CD14-positive monocyte (primary cell): ENCODE measurements around the gene GLI3. TPM values are rescaled to one million over a fixed set of nuclear protein-coding genes. Genes with fewer than 3 reads are reported as not detected.

Experiments
- DNase-seq, 3 donors: peaks; one replicate each; pipeline ENCODE4 v3.0.0-alpha.2; 2011 to 2022
- H2AFZ ChIP-seq: 2 replicates; pipeline ENCODE4 v1.6.0; 2012; ENCODE audit warnings: mild to moderate bottlenecking, low read depth, low read length, inconsistent platforms; ENCODE audit not compliant: insufficient read depth, poor library complexity, severe bottlenecking
- H3K27ac ChIP-seq, 2 donors: 1 replicate in 1 of 2; 2 replicates in 1 of 2; pipeline ENCODE4 v1.5.1; 2012 to 2013; ENCODE audit warnings: low read length in 2 of 2, control low read depth in 1 of 2, inconsistent platforms in 1 of 2, low read depth in 1 of 2, mild to moderate bottlenecking in 1 of 2
- H3K27me3 ChIP-seq, 2 donors: one replicate each; pipeline versions ENCODE4 v1.6.0 to v1.6.1; 2011 to 2013; ENCODE audit warnings: low read length in 2 of 2; ENCODE audit not compliant: control insufficient read depth in 2 of 2, insufficient read depth in 2 of 2
- H3K36me3 ChIP-seq, 2 donors: replicated peaks in 1 of 2; 1 replicate in 1 of 2; 2 replicates in 1 of 2; pipeline versions ENCODE4 v1.5.1 to v1.6.1; 2012 to 2013; ENCODE audit warnings: low read length in 2 of 2, control low read depth in 1 of 2, inconsistent platforms in 1 of 2, mild to moderate bottlenecking in 1 of 2; ENCODE audit not compliant: insufficient read depth in 2 of 2, control insufficient read depth in 1 of 2
- H3K4me1 ChIP-seq, 2 donors: 1 replicate in 1 of 2; 2 replicates in 1 of 2; pipeline versions ENCODE4 v1.5.1 to v1.6.1; 2012 to 2013; ENCODE audit warnings: low read length in 2 of 2, control low read depth in 1 of 2, inconsistent platforms in 1 of 2, mild to moderate bottlenecking in 1 of 2, moderate library complexity in 1 of 2; ENCODE audit not compliant: insufficient read depth in 2 of 2, control insufficient read depth in 1 of 2
- H3K4me2 ChIP-seq: replicated peaks from 2 replicates; pipeline ENCODE3; 2012; ENCODE audit warnings: low read length, moderate library complexity, mild to moderate bottlenecking; ENCODE audit not compliant: poor library complexity, severe bottlenecking; ENCODE audit errors: extremely low read depth
- H3K4me3 ChIP-seq, 3 experiments: fragments of 200-600 bp in 1 of 3; sonication (generic) in 1 of 3; replicated peaks in 1 of 3; 1 replicate in 2 of 3; 2 replicates in 1 of 3; pipeline ENCODE4 v1.5.1; 2011 to 2013; ENCODE audit warnings: low read length in 3 of 3, mild to moderate bottlenecking in 3 of 3, control low read depth in 2 of 3, low read depth in 2 of 3, inconsistent platforms in 1 of 3, moderate library complexity in 1 of 3
- H3K79me2 ChIP-seq: 2 replicates; pipeline ENCODE4 v1.6.0; 2012; ENCODE audit warnings: mild to moderate bottlenecking, control low read depth, inconsistent platforms, low read length, moderate library complexity; ENCODE audit not compliant: insufficient read depth
- H3K9ac ChIP-seq: 2 replicates; pipeline ENCODE4 v1.6.0; 2017; ENCODE audit warnings: low read length, mild to moderate bottlenecking; ENCODE audit not compliant: insufficient read depth, poor library complexity, severe bottlenecking
- H3K9me3 ChIP-seq, 2 donors: replicated peaks in 1 of 2; 1 replicate in 1 of 2; 2 replicates in 1 of 2; pipeline versions ENCODE4 v1.5.1 to v1.6.1; 2012 to 2013; ENCODE audit warnings: low read length in 2 of 2, control low read depth in 1 of 2; ENCODE audit not compliant: control insufficient read depth in 1 of 2, insufficient read depth in 1 of 2
- H4K20me1 ChIP-seq: 2 replicates; pipeline ENCODE4 v1.6.0; 2012; ENCODE audit warnings: mild to moderate bottlenecking, low read length, control low read depth, moderate library complexity; ENCODE audit not compliant: insufficient read depth
- H3K27ac Mint-ChIP-seq, 7 donors: one replicate each; pipeline ENCODE4 v1.8.0; 2020; ENCODE audit warnings: mild to moderate bottlenecking in 7 of 7, mixed read lengths in 7 of 7, moderate library complexity in 6 of 7, inconsistent platforms in 2 of 7
- H3K27me3 Mint-ChIP-seq, 3 donors: one replicate each; pipeline ENCODE4 v1.8.0; 2021 to 2022; ENCODE audit warnings: low read depth in 3 of 3, mild to moderate bottlenecking in 3 of 3, mixed read lengths in 3 of 3, moderate library complexity in 3 of 3, inconsistent platforms in 1 of 3
- H3K36me3 Mint-ChIP-seq, 2 donors: one replicate each; pipeline ENCODE4 v1.8.0; 2020; ENCODE audit warnings: mixed read lengths in 2 of 2, inconsistent platforms in 1 of 2, mild to moderate bottlenecking in 1 of 2
- H3K4me1 Mint-ChIP-seq: one replicate; pipeline ENCODE4 v1.8.0; 2020; ENCODE audit warnings: mild to moderate bottlenecking, mixed read lengths
- H3K4me3 Mint-ChIP-seq, 2 donors: one replicate each; pipeline ENCODE4 v1.8.0; 2020; ENCODE audit warnings: mild to moderate bottlenecking in 2 of 2, mixed read lengths in 2 of 2, moderate library complexity in 1 of 2
- H3K9me3 Mint-ChIP-seq, 7 donors: one replicate each; pipeline ENCODE4 v1.8.0; 2020 to 2022; ENCODE audit warnings: mixed read lengths in 7 of 7, mild to moderate bottlenecking in 6 of 7, moderate library complexity in 6 of 7, inconsistent platforms in 2 of 7
- CTCF ChIP-seq: fragments of 200-600 bp; IDR thresholded peaks from one replicate; pipeline ENCODE4 v1.8.0; 2022; ENCODE audit warnings: antibody characterized with exemption, mild to moderate bottlenecking
- WGBS: methylation state at CpG from one replicate; pipeline ENCODE4 v1.1.5; 2013; ENCODE audit warnings: missing lambda C conversion rate; ENCODE audit not compliant: insufficient coverage; 5-methylcytosine and 5-hydroxymethylcytosine counted together
- intact Hi-C, 2 donors: fragments of 100-400 bp; cut with micrococcal nuclease; formaldehyde crosslinking; loops; one replicate each; pipeline versions ENCODE4 v1.15.0 to v1.15.1; 2023
- polyA plus RNA-seq, 3 donors: library from polyadenylated mRNA; depleted of rRNA in 1 of 3; unstranded in 2 of 3; stranded (reverse) in 1 of 3; fragments of 300-500 nt in 2 of 3; fragments of >200 nt in 1 of 3; fragmentation: Illumina TruSeq in 2 of 3; gene quantifications; 1 replicate in 2 of 3; 2 replicates in 1 of 3; pipeline ENCODE4 v1.2.3, GENCODE V29; 2012 to 2021

GLI3 gene
- polyA plus RNA-seq, 3 donors, result not detected

- intact Hi-C loops, result no loop called here
- no peaks in the 10 kb centered on the region for H3K36me3 ChIP-seq
- H3K4me1 Mint-ChIP-seq, result peaks cover 10% of the 10 kb centered on the region
- no peaks in the 10 kb centered on the region for H3K79me2 ChIP-seq
- TF ChIP-seq CTCF, result no peak
- H3K27me3 Mint-ChIP-seq, result peaks cover 3 to 6% (median 3%) of the 10 kb centered on the region in 3 donors
- no peaks in the 10 kb centered on the region for H3K9me3 Mint-ChIP-seq
- H3K27ac Mint-ChIP-seq, result no peak overlapping the region
- H3K4me2 ChIP-seq, result no peak overlapping the region
- no peak overlapping the region for H3K4me3 ChIP-seq
- peaks cover 0 to 2% of the 10 kb centered on the region in 2 donors for H3K27me3 ChIP-seq
- H3K27ac ChIP-seq, result no peak overlapping the region
- WGBS, result 93% methylated on average over 4 of the region's 5 CpGs
- peaks cover 0 to 5% of the 10 kb centered on the region in 2 donors for H3K4me1 ChIP-seq
- no peak for DNase-seq
- H3K9me3 ChIP-seq, result no peaks in the 10 kb centered on the region
- H2AFZ ChIP-seq, result no peak overlapping the region
- no peaks in the 10 kb centered on the region for H4K20me1 ChIP-seq
- H3K4me3 Mint-ChIP-seq, result no peak overlapping the region
- H3K9ac ChIP-seq, result no peak overlapping the region
- H3K36me3 Mint-ChIP-seq, result no peaks in the 10 kb centered on the region
Measured at GRCh38 chr7:42104231-42104630, 132.8 kb downstream of the GLI3 start.

- Mint-ChIP-seq H3K9me3 (no peaks in the 10 kb centered on the region), H3K4me1 (peaks cover 10% of the 10 kb centered on the region), H3K36me3 (no peaks in the 10 kb centered on the region), H3K27ac (no peak overlapping the region), H3K4me3 (no peak overlapping the region), H3K27me3 (peaks cover 0 to 5% (median 3%) of the 10 kb centered on the region in 3 donors)
- no peak overlapping the region for H3K27ac ChIP-seq
- no peaks in the 10 kb centered on the region for H4K20me1 ChIP-seq
- H2AFZ ChIP-seq, result no peak overlapping the region
- H3K36me3 ChIP-seq, result no peaks in the 10 kb centered on the region
- no peaks in the 10 kb centered on the region for H3K79me2 ChIP-seq
- WGBS, result 83% methylated on average over 2 of the region's 2 CpGs
- DNase-seq, result no peak
- TF ChIP-seq CTCF, result no peak
- peaks cover 0 to 5% of the 10 kb centered on the region in 2 donors for H3K4me1 ChIP-seq
- intact Hi-C loops, result no loop called here
- no peak overlapping the region for H3K4me2 ChIP-seq
- H3K9me3 ChIP-seq, result no peaks in the 10 kb centered on the region
- H3K4me3 ChIP-seq, result no peak overlapping the region
- no peak overlapping the region for H3K9ac ChIP-seq
- H3K27me3 ChIP-seq, result peaks cover 0 to 2% of the 10 kb centered on the region in 2 donors
Measured at GRCh38 chr7:42103456-42103855, 133.6 kb downstream of the GLI3 start.
